ENCODE measurements around the gene ETFB.

Gene ETFB

GRCh38 chr19:51347209-51347928 lies 18.8 kb downstream of the ETFB start:
- DNase-seq (ENCODE audit: insufficient read length, low spot score): no peak
- no peak for TF ChIP-seq CTCF (IDR thresholded peaks at IDR 0.05; ENCODE audit: insufficient read depth, missing control alignments)
- no peak for FAIRE-seq

- TF ChIP-seq CTCF (IDR thresholded peaks at IDR 0.05; ENCODE audit: insufficient read depth, missing control alignments): no peak
- FAIRE-seq (no peak), DNase-seq (ENCODE audit: insufficient read length, low spot score) (no peak)
These were observed 19.4 kb downstream of the ETFB start for GRCh38 chr19:51346742-51347141.

- TF ChIP-seq CTCF (IDR thresholded peaks at IDR 0.05; ENCODE audit: insufficient read depth, missing control alignments): no peak
- FAIRE-seq: no peak
- DNase-seq (ENCODE audit: insufficient read length, low spot score): no peak
These were observed 21.0 kb downstream of the ETFB start for GRCh38 chr19:51345076-51345620.

GRCh38 chr19:51342631-51343569 lies 23.3 kb downstream of the ETFB start:
- no peak for TF ChIP-seq CTCF (IDR thresholded peaks at IDR 0.05; ENCODE audit: insufficient read depth, missing control alignments)
- no peak for DNase-seq (ENCODE audit: insufficient read length, low spot score)
- FAIRE-seq: no peak

GRCh38 chr19:51341976-51342580 lies 24.1 kb downstream of the ETFB start, which contains the start of gene VSIG10L:
Gene VSIG10L, minus strand, starts transcription at chr19:51342139. Its CDS starts 15 bp downstream, at chr19:51342124.
- no peak for FAIRE-seq
- TF ChIP-seq CTCF (IDR thresholded peaks at IDR 0.05; ENCODE audit: insufficient read depth, missing control alignments): no peak
- no peak for DNase-seq (ENCODE audit: insufficient read length, low spot score)

GRCh38 chr19:51341066-51341465 lies 25.1 kb downstream of the ETFB start:
- no peak for FAIRE-seq

More at GRCh38 chr19:51341066-51341465, 25.1 kb downstream of the ETFB start:
- DNase-seq (ENCODE audit: insufficient read length, low spot score): no peak
- TF ChIP-seq CTCF (IDR thresholded peaks at IDR 0.05; ENCODE audit: insufficient read depth, missing control alignments): no peak
